Measurements from ENCODE around the gene SCRN1.
"Not testable (repeated sequence)": the region's sequence is repeated elsewhere in the genome, so short reads cannot be mapped to it uniquely, and the experiment has no call there.

Gene SCRN1

GRCh38 chr7:29968683-29969395 is 20.8 kb downstream of the SCRN1 start:
- no peak for DNase-seq (ENCODE audit: low read depth in 3 of 3)

- DNase-seq (ENCODE audit: low read depth in 3 of 3) = no peak
Observed at GRCh38 chr7:29965030-29965429, 24.6 kb downstream of the SCRN1 start.

- DNase-seq (ENCODE audit: low read depth in 3 of 3) = no peak
Observed at GRCh38 chr7:29962035-29962434, 27.6 kb downstream of the SCRN1 start.

GRCh38 chr7:29961611-29962010 is 28.0 kb downstream of the SCRN1 start:
- DNase-seq (ENCODE audit: low read depth in 3 of 3) = not testable (repeated sequence)

- no peak for DNase-seq (ENCODE audit: low read depth in 3 of 3)
Observed at GRCh38 chr7:29958667-29959358, 30.8 kb downstream of the SCRN1 start.

- no peak for DNase-seq (ENCODE audit: low read depth in 3 of 3)
Observed at GRCh38 chr7:29957521-29958310, 31.9 kb downstream of the SCRN1 start.

- no peak for DNase-seq (ENCODE audit: low read depth in 3 of 3)
Observed at GRCh38 chr7:29956487-29956836, 33.1 kb downstream of the SCRN1 start.

- no peak for DNase-seq (ENCODE audit: low read depth in 3 of 3)
Observed at GRCh38 chr7:29955799-29956486, 33.7 kb downstream of the SCRN1 start.

- no peak for DNase-seq (ENCODE audit: low read depth in 3 of 3)
Observed at GRCh38 chr7:29955075-29955792, 34.4 kb downstream of the SCRN1 start.

- no peak for DNase-seq (ENCODE audit: low read depth in 3 of 3)
Observed at GRCh38 chr7:29953726-29954347, 35.8 kb downstream of the SCRN1 start.

- DNase-seq (ENCODE audit: low read depth in 3 of 3) = no peak
Observed at GRCh38 chr7:29951206-29951605, 38.4 kb downstream of the SCRN1 start.

- DNase-seq (ENCODE audit: low read depth in 3 of 3) = no peak
Observed at GRCh38 chr7:29950480-29950879, 39.1 kb downstream of the SCRN1 start.

GRCh38 chr7:29948587-29948986 is 41.0 kb downstream of the SCRN1 start:
- no peak for DNase-seq (ENCODE audit: low read depth in 3 of 3)

- DNase-seq (ENCODE audit: low read depth in 3 of 3) = no peak
Observed at GRCh38 chr7:29946428-29947186, 43.0 kb downstream of the SCRN1 start.

- DNase-seq (ENCODE audit: low read depth in 3 of 3) = no peak
Observed at GRCh38 chr7:29945259-29945809, 44.3 kb downstream of the SCRN1 start.

GRCh38 chr7:29940199-29940598 is 49.4 kb downstream of the SCRN1 start:
- no peak for DNase-seq (ENCODE audit: low read depth in 3 of 3)

GRCh38 chr7:29937132-29937531 is 52.5 kb downstream of the SCRN1 start:
- no peak for DNase-seq (ENCODE audit: low read depth in 3 of 3)

GRCh38 chr7:29935111-29935510 is 54.5 kb downstream of the SCRN1 start:
- no peak for DNase-seq (ENCODE audit: low read depth in 3 of 3)

GRCh38 chr7:29929018-29929807 is 60.4 kb downstream of the SCRN1 start:
- DNase-seq (ENCODE audit: low read depth in 3 of 3) = no peak
